Endothelial cell (in vitro differentiated cells): Measurements from ENCODE around the gene CACNA1I. TPM values are rescaled to one million over a fixed set of nuclear protein-coding genes. Genes with fewer than 3 reads are reported as not detected.

Source experiments
- DNase-seq: peaks from one replicate; pipeline ENCODE4 v3.0.0; 2021; ENCODE audit warnings: low spot score
- H3K27ac Mint-ChIP-seq: one replicate; pipeline ENCODE4 v1.8.0; 2021; ENCODE audit warnings: mixed read lengths, inconsistent platforms; ENCODE audit not compliant: unreplicated experiment
- H3K27me3 Mint-ChIP-seq: one replicate; pipeline ENCODE4 v1.8.0; 2021; ENCODE audit warnings: mild to moderate bottlenecking, moderate library complexity, mixed read lengths, inconsistent platforms; ENCODE audit not compliant: unreplicated experiment
- H3K36me3 Mint-ChIP-seq: one replicate; pipeline ENCODE4 v1.8.0; 2021; ENCODE audit warnings: mild to moderate bottlenecking, low read depth, mixed read lengths, inconsistent platforms; ENCODE audit not compliant: unreplicated experiment
- H3K4me1 Mint-ChIP-seq: one replicate; pipeline ENCODE4 v1.8.0; 2021; ENCODE audit warnings: mild to moderate bottlenecking, mixed read lengths, inconsistent platforms; ENCODE audit not compliant: unreplicated experiment
- H3K4me3 Mint-ChIP-seq: one replicate; pipeline ENCODE4 v1.8.0; 2021; ENCODE audit warnings: mild to moderate bottlenecking, mixed read lengths, inconsistent platforms; ENCODE audit not compliant: unreplicated experiment
- H3K9me3 Mint-ChIP-seq: one replicate; pipeline ENCODE4 v1.8.0; 2021; ENCODE audit warnings: mixed read lengths, inconsistent platforms; ENCODE audit not compliant: unreplicated experiment
- CTCF ChIP-seq: fragments of 200-600 bp; sonication (generic); IDR thresholded peaks from one replicate; pipeline ENCODE4 v1.5.0; 2021; ENCODE audit warnings: antibody characterized with exemption; ENCODE audit not compliant: unreplicated experiment
- total RNA-seq: library from RNA; stranded (reverse); fragmentation: NEBNext Ultra II Directional; extraction: Animal tissue kit (Norgen Biotek cat#: 25700); gene quantifications from one replicate; pipeline ENCODE4 v1.2.1, GENCODE V29; 2021; ENCODE audit not compliant: unreplicated experiment

CACNA1I gene
- total RNA-seq, 1 donor from 2014 or later: 0.10 TPM

GRCh38 chr22:39689421-39689820 is 118.9 kb downstream of the CACNA1I start:
- Mint-ChIP-seq H3K27me3 (peaks cover 11% of the 10 kb centered on the region), H3K9me3 (no peaks in the 10 kb centered on the region), H3K36me3 (no peaks in the 10 kb centered on the region), H3K4me3 (no peak overlapping the region), H3K4me1 (no peaks in the 10 kb centered on the region), H3K27ac (no peak overlapping the region)
- no peak for TF ChIP-seq CTCF
- no peak for DNase-seq

DNA sequence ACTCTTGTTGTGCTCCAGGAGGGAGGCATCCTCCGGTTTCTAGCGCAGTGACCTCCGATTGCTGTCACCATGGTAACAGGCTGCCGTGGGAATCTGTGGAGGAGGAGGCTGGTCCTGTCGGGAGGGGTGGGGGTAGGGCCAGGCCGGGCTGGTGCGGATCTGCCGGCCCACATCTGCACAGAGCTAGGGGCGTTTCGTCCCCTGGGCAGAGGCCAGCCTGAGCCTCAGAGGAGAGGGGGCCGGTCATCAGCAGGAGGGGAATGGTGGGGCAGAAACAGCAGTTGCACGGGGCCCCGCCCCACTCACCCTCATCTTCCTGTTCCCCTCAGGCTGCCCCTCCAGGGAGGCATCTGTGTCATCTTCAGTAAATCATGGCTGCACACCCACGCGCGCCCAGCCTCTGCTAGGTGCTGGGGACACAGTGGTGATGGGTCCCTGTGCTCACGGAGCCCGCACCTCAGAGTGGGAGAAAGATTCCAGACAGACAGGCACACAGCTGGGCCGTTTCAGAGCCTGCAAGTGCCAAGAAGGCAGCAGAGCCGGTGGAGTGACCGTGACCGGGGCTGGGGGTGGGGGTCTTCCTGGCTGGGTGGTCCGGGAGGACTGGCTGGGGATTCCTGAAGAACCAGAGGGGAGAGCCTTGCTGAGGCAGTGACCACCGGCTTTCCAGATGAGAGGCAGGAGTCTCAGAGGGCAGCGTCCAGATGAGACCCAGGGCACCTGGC is 120.5 kb downstream of the CACNA1I start:
- Mint-ChIP-seq H3K4me3 (no peak overlapping the region), H3K27ac (no peak overlapping the region), H3K4me1 (no peaks in the 10 kb centered on the region), H3K36me3 (no peaks in the 10 kb centered on the region), H3K27me3 (peaks cover 11% of the 10 kb centered on the region), H3K9me3 (no peaks in the 10 kb centered on the region)
- no peak for TF ChIP-seq CTCF
- DNase-seq: no peak

DNA sequence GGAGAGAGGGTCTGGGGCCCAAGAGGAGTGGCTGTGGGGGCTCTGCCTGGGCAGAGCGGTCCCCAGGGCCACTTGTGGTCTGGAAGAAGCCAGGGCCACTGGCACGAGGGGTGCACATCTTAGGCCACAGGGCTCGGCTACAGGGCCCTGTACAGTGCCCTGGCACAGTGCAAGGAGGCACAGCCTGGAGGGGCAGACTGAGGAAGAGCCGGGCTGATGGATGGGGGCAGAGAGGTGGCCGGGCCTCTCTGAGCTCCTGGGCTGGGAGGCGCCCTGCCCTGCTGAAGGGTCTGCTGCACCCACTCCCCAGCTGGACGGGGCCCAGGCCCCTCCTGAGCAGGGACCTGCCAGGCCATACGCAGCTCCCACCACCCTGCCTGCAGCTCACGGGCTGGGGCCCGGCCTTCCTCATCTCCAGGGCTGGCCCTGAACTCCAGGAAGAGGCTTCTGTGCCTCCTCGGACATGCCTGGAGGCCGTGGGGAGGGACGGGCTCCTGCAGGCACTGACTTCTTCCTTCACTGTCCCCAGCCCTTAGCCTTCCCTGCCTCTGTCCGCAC is 123.5 kb downstream of the CACNA1I start:
- DNase-seq: no peak
- Mint-ChIP-seq H3K9me3 (no peaks in the 10 kb centered on the region), H3K36me3 (no peaks in the 10 kb centered on the region), H3K27ac (no peak overlapping the region), H3K4me3 (no peak overlapping the region), H3K4me1 (no peaks in the 10 kb centered on the region), H3K27me3 (peaks cover 8% of the 10 kb centered on the region)
- no peak for TF ChIP-seq CTCF

DNA sequence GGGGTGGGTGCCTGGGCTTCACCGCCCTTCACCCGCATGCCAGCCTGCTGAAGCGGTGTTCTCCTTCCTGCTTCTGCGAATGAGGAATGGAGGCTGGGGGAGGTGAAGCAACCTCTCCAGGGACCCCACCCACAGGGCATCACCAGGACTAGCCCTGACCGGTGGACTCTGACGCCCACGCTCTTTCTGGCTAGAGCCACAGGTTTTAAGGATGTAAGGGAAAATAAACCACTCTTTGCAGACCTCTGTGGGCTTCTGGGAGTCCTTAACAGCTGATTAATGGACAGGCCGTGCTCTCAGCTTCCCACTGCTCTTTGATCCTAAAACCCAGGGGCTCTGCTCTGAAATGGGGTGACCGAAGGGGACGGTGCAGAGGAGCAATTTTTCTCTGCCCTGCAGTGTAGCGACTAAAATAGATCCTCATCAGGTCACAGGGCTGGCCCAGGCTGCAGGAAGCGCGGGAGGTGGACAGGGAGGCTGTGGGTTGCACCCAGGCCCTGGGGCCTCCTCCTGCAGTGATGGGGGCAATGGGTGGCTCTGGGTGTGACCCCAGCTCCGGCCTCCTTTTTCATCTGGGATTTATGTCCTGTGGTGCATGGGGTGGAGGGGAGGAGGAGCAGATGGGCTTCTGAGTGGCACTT is 127.4 kb downstream of the CACNA1I start:
- H3K27me3 Mint-ChIP-seq: peaks cover 5% of the 10 kb centered on the region
- no peak overlapping the region for H3K4me3 Mint-ChIP-seq
- no peaks in the 10 kb centered on the region for H3K36me3 Mint-ChIP-seq
- no peak for DNase-seq
- no peaks in the 10 kb centered on the region for H3K9me3 Mint-ChIP-seq
- no peak for TF ChIP-seq CTCF
- no peaks in the 10 kb centered on the region for H3K4me1 Mint-ChIP-seq
- no peak overlapping the region for H3K27ac Mint-ChIP-seq
